H1 (cell line): ENCODE measurements around the gene BRPF1. TPM values are rescaled to one million over a fixed set of nuclear protein-coding genes. Genes with fewer than 3 reads are reported as not detected.

Source experiments
- CTCF ChIA-PET: fragments of 300-600 bp; sonication (Branson Sonifier 250); formaldehyde crosslinking; loops from one replicate; lab custom pipeline; 2021; ENCODE audit not compliant: partially characterized antibody; lab: Charles Lee
- POLR2A ChIA-PET: fragments of 300-600 bp; sonication (Branson Sonifier 250); formaldehyde crosslinking; loops from one replicate; lab custom pipeline; 2021; ENCODE audit warnings: inconsistent platforms; ENCODE audit not compliant: partially characterized antibody; lab: Charles Lee
- DNase-seq, 2 experiments: peaks; one replicate each; pipeline versions ENCODE4 v3.0.0 to v3.0.0-alpha.2; 2010 to 2022; ENCODE audit warnings: low spot score in 2 of 2, low read depth in 1 of 2, mixed read lengths in 1 of 2
- FAIRE-seq: peaks from 2 replicates; lab custom pipeline; 2011; peaks lifted over from hg19 to GRCh38; lab: Jason Lieb, UNC
- H2AFZ ChIP-seq: 2 replicates; pipeline ENCODE4 v1.8.1; 2012; ENCODE audit warnings: low read length, inconsistent platforms
- H2AK5ac ChIP-seq: 2 replicates; pipeline ENCODE4 v1.6.1; 2013; ENCODE audit warnings: low read depth, low read length
- H2BK120ac ChIP-seq: replicated peaks from 2 replicates; pipeline ENCODE3; 2013; ENCODE audit warnings: low read depth, low read length, inconsistent platforms
- H2BK12ac ChIP-seq: 2 replicates; pipeline ENCODE4 v1.6.1; 2013; ENCODE audit warnings: low read depth, low read length
- H2BK15ac ChIP-seq: 2 replicates; pipeline ENCODE4 v1.6.1; 2013; ENCODE audit warnings: low read length
- H2BK20ac ChIP-seq: 2 replicates; pipeline ENCODE4 v1.6.1; 2013; ENCODE audit warnings: low read length
- H2BK5ac ChIP-seq: 2 replicates; pipeline ENCODE4 v1.6.1; 2013; ENCODE audit warnings: low read depth, low read length
- H3K14ac ChIP-seq: 2 replicates; pipeline ENCODE4 v1.6.1; 2013; ENCODE audit warnings: inconsistent platforms; ENCODE audit not compliant: insufficient read length
- H3K18ac ChIP-seq: 2 replicates; pipeline ENCODE4 v1.6.1; 2013; ENCODE audit warnings: low read length; ENCODE audit errors: extremely low read depth
- H3K23ac ChIP-seq: 2 replicates; pipeline ENCODE4 v1.6.1; 2013; ENCODE audit warnings: inconsistent platforms; ENCODE audit not compliant: insufficient read length
- H3K23me2 ChIP-seq: 2 replicates; pipeline ENCODE4 v1.6.1; 2013; ENCODE audit warnings: low read depth, low read length
- H3K27ac ChIP-seq: 2 replicates; pipeline ENCODE4 v1.6.1; 2011; ENCODE audit warnings: low read depth, low read length, inconsistent platforms
- H3K27me3 ChIP-seq, 4 experiments: replicated peaks in 1 of 4; 1 replicate in 1 of 4; 2 replicates in 3 of 4; pipeline versions ENCODE4 v1.6.1 to v1.8.1; 2011 to 2013; ENCODE audit warnings: low read length in 3 of 4, mild to moderate bottlenecking in 3 of 4, inconsistent platforms in 2 of 4, mixed read lengths in 2 of 4, moderate library complexity in 1 of 4; ENCODE audit not compliant: control insufficient read depth in 3 of 4, insufficient read depth in 3 of 4; ENCODE audit errors: extremely low read depth in 1 of 4
- H3K36me3 ChIP-seq, 4 experiments: 2 replicates each; pipeline versions ENCODE4 v1.6.1 to v1.8.1; 2011 to 2013; ENCODE audit warnings: mild to moderate bottlenecking in 4 of 4, low read length in 3 of 4, moderate library complexity in 2 of 4, control low read depth in 1 of 4, inconsistent platforms in 1 of 4; ENCODE audit not compliant: insufficient read depth in 4 of 4, control insufficient read depth in 2 of 4
- H3K4ac ChIP-seq: replicated peaks from 2 replicates; pipeline ENCODE3; 2013; ENCODE audit warnings: low read length, low read depth, mixed read lengths, inconsistent platforms; ENCODE audit not compliant: insufficient read length
- H3K4me1 ChIP-seq, 4 experiments: replicated peaks in 1 of 4; 1 replicate in 1 of 4; 2 replicates in 3 of 4; pipeline versions ENCODE4 v1.6.1 to v1.8.1; 2011 to 2013; ENCODE audit warnings: low read length in 3 of 4, inconsistent platforms in 2 of 4, mixed read lengths in 1 of 4; ENCODE audit not compliant: insufficient read depth in 4 of 4, control insufficient read depth in 3 of 4
- H3K4me2 ChIP-seq, 2 experiments: 2 replicates each; pipeline versions ENCODE4 v1.6.1 to v1.8.1; 2011 to 2013; ENCODE audit warnings: low read depth in 2 of 2, low read length in 2 of 2, control low read depth in 1 of 2, inconsistent platforms in 1 of 2, mild to moderate bottlenecking in 1 of 2; ENCODE audit not compliant: insufficient read depth in 1 of 2
- H3K4me3 ChIP-seq, 4 experiments: fragments of 200-600, 300-600 bp in 1 of 4; sonication (generic), shearing (Covaris generic), sonication (Bioruptor Twin) in 1 of 4; 2 replicates each; pipeline versions ENCODE4 v1.5.1 to v1.8.1; 2011 to 2016; ENCODE audit warnings: low read length in 4 of 4, low read depth in 3 of 4, control low read depth in 2 of 4, inconsistent platforms in 2 of 4, mild to moderate bottlenecking in 2 of 4, mixed read lengths in 1 of 4, moderate library complexity in 1 of 4; ENCODE audit not compliant: insufficient read depth in 2 of 4; ENCODE audit errors: extremely low read depth in 1 of 4
- H3K56ac ChIP-seq: replicated peaks from 2 replicates; pipeline ENCODE3; 2013; ENCODE audit warnings: low read depth, mild to moderate bottlenecking, mixed read lengths, low read length, inconsistent platforms; ENCODE audit not compliant: insufficient read length
- H3K79me1 ChIP-seq: 2 replicates; pipeline ENCODE4 v1.6.1; 2013; ENCODE audit warnings: low read depth, low read length, control low read depth
- H3K79me2 ChIP-seq, 2 experiments: 2 replicates each; pipeline versions ENCODE4 v1.6.1 to v1.8.1; 2012 to 2013; ENCODE audit warnings: low read length in 2 of 2, mild to moderate bottlenecking in 2 of 2, inconsistent platforms in 1 of 2; ENCODE audit not compliant: insufficient read depth in 2 of 2, control insufficient read depth in 1 of 2
- H3K9ac ChIP-seq, 4 experiments: replicated peaks in 1 of 4; 1 replicate in 1 of 4; 2 replicates in 3 of 4; pipeline versions ENCODE4 v1.6.1 to v1.8.1; 2011 to 2013; ENCODE audit warnings: low read depth in 3 of 4, low read length in 3 of 4, control low read depth in 2 of 4, mild to moderate bottlenecking in 2 of 4, moderate library complexity in 2 of 4, inconsistent platforms in 1 of 4; ENCODE audit errors: extremely low read depth in 1 of 4
- H3K9me3 ChIP-seq, 2 experiments: 2 replicates each; pipeline versions ENCODE4 v1.6.1 to v1.8.1; 2012 to 2013; ENCODE audit warnings: mild to moderate bottlenecking in 2 of 2, moderate library complexity in 2 of 2, control low read depth in 1 of 2, inconsistent platforms in 1 of 2, low read depth in 1 of 2, low read length in 1 of 2, mixed read lengths in 1 of 2; ENCODE audit not compliant: insufficient read depth in 2 of 2
- H4K20me1 ChIP-seq, 2 experiments: replicated peaks in 1 of 2; 2 replicates each; pipeline versions ENCODE3 to v1.8.1; 2011 to 2013; ENCODE audit warnings: inconsistent platforms in 2 of 2, low read length in 2 of 2, mild to moderate bottlenecking in 1 of 2; ENCODE audit not compliant: insufficient read depth in 2 of 2, control insufficient read depth in 1 of 2
- H4K5ac ChIP-seq: 2 replicates; pipeline ENCODE4 v1.6.1; 2013; ENCODE audit warnings: low read length, low read depth, mixed read lengths, inconsistent platforms; ENCODE audit not compliant: insufficient read length
- H4K8ac ChIP-seq: 2 replicates; pipeline ENCODE4 v1.8.0; 2013; ENCODE audit warnings: mild to moderate bottlenecking, moderate library complexity, low read length, inconsistent platforms; ENCODE audit not compliant: insufficient read depth; ENCODE audit errors: extremely low read depth
- H4K91ac ChIP-seq: replicated peaks from 2 replicates; pipeline ENCODE3; 2013; ENCODE audit warnings: low read length, mixed read lengths, inconsistent platforms; ENCODE audit not compliant: insufficient read length
- CBX5 ChIP-seq: fragments of 300-800, 300-1000 bp; sonication (generic); IDR thresholded peaks from 2 replicates; pipeline ENCODE4 v1.7.1; 2016; ENCODE audit warnings: antibody characterized with exemption, low read length, low read depth
- CBX8 ChIP-seq: fragments of 300-800, 300-1000 bp; sonication (generic); IDR thresholded peaks from 2 replicates; pipeline ENCODE4 v1.7.1; 2016; ENCODE audit warnings: low read depth, low read length, borderline replicate concordance
- JUN ChIP-seq: IDR thresholded peaks from 2 replicates; pipeline ENCODE4 v1.6.1; 2011; ENCODE audit warnings: low read depth, mild to moderate bottlenecking, improper control_type of control experiment, low read length
- KDM1A ChIP-seq: fragments of 200-600, 300-600 bp; sonication (generic); IDR thresholded peaks from 2 replicates; pipeline ENCODE4 v1.7.1; 2016; ENCODE audit warnings: mild to moderate bottlenecking, low read length, borderline replicate concordance
- KDM4A ChIP-seq: IDR thresholded peaks from one replicate; pipeline ENCODE4 v1.7.1; 2012; ENCODE audit warnings: low read depth, mild to moderate bottlenecking, moderate library complexity, low read length, inconsistent platforms; ENCODE audit not compliant: severe bottlenecking
- NANOG ChIP-seq: IDR thresholded peaks from 2 replicates; pipeline ENCODE4 v1.6.1; 2011; ENCODE audit warnings: low read length, low read depth, mild to moderate bottlenecking, inconsistent platforms; ENCODE audit not compliant: insufficient read depth, poor library complexity, severe bottlenecking
- POLR2A ChIP-seq, 2 experiments: IDR thresholded peaks; 1 replicate in 1 of 2; 2 replicates in 1 of 2; pipeline ENCODE4 v1.6.1; 2011; ENCODE audit warnings: low read depth in 2 of 2, low read length in 2 of 2, mild to moderate bottlenecking in 2 of 2; ENCODE audit errors: control extremely low read depth in 1 of 2
- RBBP5 ChIP-seq: IDR thresholded peaks from 2 replicates; pipeline ENCODE4 v1.7.1; 2012; ENCODE audit warnings: low read depth, mild to moderate bottlenecking, inconsistent platforms, low read length, moderate library complexity, borderline replicate concordance
- SIN3A ChIP-seq, 2 experiments: IDR thresholded peaks in 1 of 2; conservative IDR thresholded peaks in 1 of 2; 2 replicates each; pipeline ENCODE4 v1.6.1; 2011 to 2012; ENCODE audit warnings: low read length in 2 of 2, improper control_type of control experiment in 1 of 2, low read depth in 1 of 2, mild to moderate bottlenecking in 1 of 2
- SIRT6 ChIP-seq: IDR thresholded peaks from one replicate; pipeline ENCODE4 v1.7.1; 2012; ENCODE audit warnings: low read length, inconsistent platforms
- SP1 ChIP-seq: IDR thresholded peaks from 2 replicates; pipeline ENCODE4 v1.6.1; 2011; ENCODE audit warnings: low read depth, low read length
- SRF ChIP-seq: IDR thresholded peaks from 2 replicates; pipeline ENCODE4 v1.6.1; 2011; ENCODE audit warnings: mild to moderate bottlenecking, low read depth, low read length, moderate library complexity
- YY1 ChIP-seq: IDR thresholded peaks from 2 replicates; pipeline ENCODE4 v1.6.1; 2011; ENCODE audit warnings: low read depth, mild to moderate bottlenecking, low read length
- WGBS, 2 experiments: shearing (Covaris generic) in 1 of 2; methylation state at CpG; one replicate each; pipeline versions ENCODE4 v1.1.6 to v1.1.7; 2013 to 2015; ENCODE audit warnings: low lambda C conversion rate in 2 of 2, mixed read lengths in 2 of 2, inconsistent platforms in 1 of 2, low coverage in 1 of 2, missing lambda C conversion rate in 1 of 2; ENCODE audit not compliant: insufficient replicate concordance in 2 of 2, insufficient coverage in 1 of 2, insufficient read length in 1 of 2; ENCODE audit errors: extremely low coverage in 1 of 2, missing lambda C conversion rate in 1 of 2; 5-methylcytosine and 5-hydroxymethylcytosine counted together
- polyA plus RNA-seq, 7 experiments: library from polyadenylated mRNA; depleted of rRNA in 3 of 7; stranded (reverse) in 5 of 7; unstranded in 2 of 7; fragments of >200 nt in 5 of 7; fragments of 200-250 nt in 2 of 7; gene quantifications; 1 replicate in 5 of 7; 2 replicates in 1 of 7; 4 replicates in 1 of 7; pipeline versions ENCODE4 v1.2.1 to v1.2.3, GENCODE V29; 2011 to 2013; ENCODE audit warnings: missing spikeins in 2 of 7, mixed read lengths in 2 of 7
- total RNA-seq: library from RNA; stranded (reverse); fragmentation: NEBNext Ultra II Directional; extraction: Animal tissue kit (Norgen Biotek cat#: 25700); gene quantifications from 2 replicates; pipeline ENCODE4 v1.2.1, GENCODE V29; 2021

BRPF1 gene
- total and polyA plus RNA-seq, 2 of the 8 experiments (the other 6 are each of a cell fraction or from before 2014, with no cell fraction given): 11.3 to 21.7 TPM

- Histone ChIP-seq H3K36me3 (peaks cover 20 to 66% (median 52%) of the 10 kb centered on the region in 4 experiments; a peak in 7 of 8 replicates), H3K4me1 (peaks cover 0 to 9% (median 6%) of the 10 kb centered on the region in 4 experiments; a peak in 4 of 7 replicates), H3K4me3 (peak overlapping the region; percentile 43 to 92 (median 88)), H4K91ac (no peak overlapping the region), H3K23ac (no peak overlapping the region), H2BK20ac (no peak overlapping the region), H2BK120ac (no peak overlapping the region), H4K20me1 (peaks cover 0 to 2% of the 10 kb centered on the region in 2 experiments), H2AK5ac (no peak overlapping the region), H3K23me2 (peaks cover 6% of the 10 kb centered on the region), H3K9ac (peak overlapping the region in 3 of 4 experiments; percentile 26 to 77 (median 72); a peak in 6 of 7 replicates), H3K27ac (peak overlapping the region; percentile 56), H3K79me2 (peaks cover 0 to 11% of the 10 kb centered on the region in 2 experiments; a peak in 2 of 4 replicates), H2AFZ (no peak overlapping the region), H3K56ac (peak overlapping the region; percentile 91), H2BK5ac (peak overlapping the region; percentile 9; the same call in 1 of the 2 replicates), H4K8ac (no peak overlapping the region; the same call in 1 of the 2 replicates), H3K27me3 (no peaks in the 10 kb centered on the region), H2BK15ac (no peak overlapping the region), H3K9me3 (no peaks in the 10 kb centered on the region), H3K79me1 (peaks cover 7% of the 10 kb centered on the region), H3K18ac (peak overlapping the region; percentile 76; the same call in 1 of the 2 replicates), H3K14ac (no peak overlapping the region), H2BK12ac (no peak overlapping the region), H3K4me2 (peak overlapping the region; percentile 71 to 93), H3K4ac (peak overlapping the region; percentile 73), H4K5ac (peak overlapping the region; percentile 32)
- DNase-seq (no peak), FAIRE-seq (no peak)
- ChIA-PET CTCF (interaction anchor here (0.8 to 1.5 kb wide), 8 partner anchors 10 to 246 kb away, joined by 3 to 6 read pairs (median 3); partner anchors contain the start of genes ARPC4 and TADA3), POLR2A (interaction anchor here (0.5 to 6.8 kb wide), 15 partner anchors 9 to 242 kb away, joined by 3 to 60 read pairs (median 11); partner anchors contain the start of genes ARPC4, BRPF1, CAMK1 and TADA3)
- 19% methylated on average over 19 of the region's 19 CpGs; no CpG with 5 or more reads in 1 of the 2 experiments for WGBS, 2 experiments
- TF ChIP-seq SRF (no peak), SIN3A (conservative IDR thresholded peaks at IDR 0.05 in 1 of 2, IDR thresholded peaks at IDR 0.05 in 1 of 2; ENCODE audit: low read depth in 1 of 2, low read length in 2 of 2) (no peak), SIRT6 (no peak), RBBP5 (no peak), CBX5 (no peak), CBX8 (no peak), JUN (no peak), KDM4A (no peak), NANOG (no peak), YY1 (no peak), SP1 (no peak), KDM1A (no peak), POLR2A (IDR thresholded peaks at IDR 0.05; ENCODE audit: control extremely low read depth in 1 of 2, low read depth in 2 of 2, low read length in 2 of 2) (no peak)
Measured at GRCh38 chr3:9749296-9749644, 17.7 kb downstream of the BRPF1 start.
